T-cell (primary cell): ENCODE data around the gene ZNF527. TPM values are rescaled to one million over a fixed set of nuclear protein-coding genes. Genes with fewer than 3 reads are reported as not detected.
A peak's percentile ranks its signal among the peaks of the same experiment; 100 is the strongest.

Experiments
- ATAC-seq, 4 experiments: fragments of 200-7000 bp in 3 of 4; fragments of 150-1000 bp in 1 of 4; cut with Tn5 transposase; replicated peaks in 1 of 4; 1 replicate in 3 of 4; 2 replicates in 1 of 4; pipeline ENCODE4 v1.10.0; 2021; ENCODE audit warnings: moderate library complexity in 3 of 4, mild to moderate bottlenecking in 2 of 4, moderate number of reproducible peaks in 1 of 4
- CTCF ChIA-PET, 2 donors: fragments of 300-600 bp; sonication (Branson Sonifier 250); formaldehyde crosslinking; loops; one replicate each; lab custom pipeline; 2022; ENCODE audit warnings: antibody characterized with exemption in 2 of 2; lab: Charles Lee
- POLR2A ChIA-PET, 2 donors: fragments of 300-600 bp; sonication (Branson Sonifier 250); formaldehyde crosslinking; loops; one replicate each; lab custom pipeline; 2022; ENCODE audit warnings: antibody characterized with exemption in 2 of 2; lab: Charles Lee
- DNase-seq, 35 experiments: peaks; one replicate each; pipeline versions ENCODE4 v3.0.0 to v3.0.0-alpha.2; 2013 to 2023
- H3K27ac ChIP-seq: one replicate; pipeline ENCODE4 v1.5.1; 2013; ENCODE audit warnings: low read length
- H3K27me3 ChIP-seq, 2 experiments: replicated peaks in 1 of 2; 1 replicate in 1 of 2; 2 replicates in 1 of 2; pipeline versions ENCODE4 v1.6.1 to v1.7.0; 2013; ENCODE audit warnings: low read length in 1 of 2, mixed read lengths in 1 of 2; ENCODE audit not compliant: control insufficient read depth in 2 of 2, insufficient read depth in 2 of 2; ENCODE audit errors: extremely low read depth in 1 of 2
- H3K36me3 ChIP-seq, 2 donors: 1 replicate in 1 of 2; 2 replicates in 1 of 2; pipeline versions ENCODE4 v1.6.1 to v1.7.0; 2013; ENCODE audit warnings: low read length in 1 of 2; ENCODE audit not compliant: control insufficient read depth in 2 of 2, insufficient read depth in 1 of 2; ENCODE audit errors: extremely low read depth in 1 of 2
- H3K4me1 ChIP-seq, 2 experiments: 1 replicate in 1 of 2; 2 replicates in 1 of 2; pipeline versions ENCODE4 v1.6.1 to v1.7.0; 2013; ENCODE audit warnings: low read length in 2 of 2, mixed read lengths in 1 of 2; ENCODE audit not compliant: insufficient read depth in 2 of 2, control insufficient read depth in 1 of 2; ENCODE audit errors: extremely low read depth in 1 of 2
- H3K4me3 ChIP-seq, 2 donors: 1 replicate in 1 of 2; 2 replicates in 1 of 2; pipeline versions ENCODE4 v1.5.1 to v1.7.0; 2013; ENCODE audit warnings: mild to moderate bottlenecking in 2 of 2, low read length in 1 of 2, moderate library complexity in 1 of 2; ENCODE audit not compliant: control insufficient read depth in 1 of 2; ENCODE audit errors: extremely low read depth in 1 of 2
- H3K9me3 ChIP-seq: 2 replicates; pipeline ENCODE4 v1.7.0; 2013
- H3K27ac Mint-ChIP-seq, 2 donors: one replicate each; pipeline ENCODE4 v1.8.0; 2020 to 2021; ENCODE audit warnings: mild to moderate bottlenecking in 2 of 2, mixed read lengths in 2 of 2
- H3K27me3 Mint-ChIP-seq, 2 donors: one replicate each; pipeline ENCODE4 v1.8.0; 2021 to 2022; ENCODE audit warnings: mixed read lengths in 2 of 2
- H3K36me3 Mint-ChIP-seq: one replicate; pipeline ENCODE4 v1.8.0; 2021; ENCODE audit warnings: mixed read lengths
- H3K4me1 Mint-ChIP-seq, 3 donors: one replicate each; pipeline ENCODE4 v1.8.0; 2020 to 2022; ENCODE audit warnings: mixed read lengths in 3 of 3, mild to moderate bottlenecking in 1 of 3
- H3K4me3 Mint-ChIP-seq, 3 donors: one replicate each; pipeline ENCODE4 v1.8.0; 2020 to 2022; ENCODE audit warnings: mild to moderate bottlenecking in 3 of 3, mixed read lengths in 3 of 3, moderate library complexity in 3 of 3
- H3K9me3 Mint-ChIP-seq, 3 donors: one replicate each; pipeline ENCODE4 v1.8.0; 2020 to 2022; ENCODE audit warnings: mixed read lengths in 3 of 3
- WGBS: methylation state at CpG from one replicate; pipeline ENCODE4 v1.1.5; 2013; ENCODE audit warnings: missing lambda C conversion rate; ENCODE audit not compliant: insufficient coverage; 5-methylcytosine and 5-hydroxymethylcytosine counted together
- total RNA-seq, 35 experiments: library from RNA in 6 of 35; stranded (reverse) in 6 of 35; fragments of 120-200 nt in 1 of 35; gene quantifications; one replicate each; pipeline versions ENCODE4 v1.2.1 to v1.2.4 and lab custom pipeline; 2013 to 2026

The ZNF527 gene
- 10 to 100 TPM in 1 of 5 donors, 1 to 10 TPM in 4; 8.1 to 10.3 (median 8.7) TPM for total RNA-seq
- 11.8 TPM for total RNA-seq (2013)
- total RNA-seq (lab: John Stamatoyannopoulos, UW): 11.9 to 31.5 (median 19.5) reads per million in 29 experiments

DNA sequence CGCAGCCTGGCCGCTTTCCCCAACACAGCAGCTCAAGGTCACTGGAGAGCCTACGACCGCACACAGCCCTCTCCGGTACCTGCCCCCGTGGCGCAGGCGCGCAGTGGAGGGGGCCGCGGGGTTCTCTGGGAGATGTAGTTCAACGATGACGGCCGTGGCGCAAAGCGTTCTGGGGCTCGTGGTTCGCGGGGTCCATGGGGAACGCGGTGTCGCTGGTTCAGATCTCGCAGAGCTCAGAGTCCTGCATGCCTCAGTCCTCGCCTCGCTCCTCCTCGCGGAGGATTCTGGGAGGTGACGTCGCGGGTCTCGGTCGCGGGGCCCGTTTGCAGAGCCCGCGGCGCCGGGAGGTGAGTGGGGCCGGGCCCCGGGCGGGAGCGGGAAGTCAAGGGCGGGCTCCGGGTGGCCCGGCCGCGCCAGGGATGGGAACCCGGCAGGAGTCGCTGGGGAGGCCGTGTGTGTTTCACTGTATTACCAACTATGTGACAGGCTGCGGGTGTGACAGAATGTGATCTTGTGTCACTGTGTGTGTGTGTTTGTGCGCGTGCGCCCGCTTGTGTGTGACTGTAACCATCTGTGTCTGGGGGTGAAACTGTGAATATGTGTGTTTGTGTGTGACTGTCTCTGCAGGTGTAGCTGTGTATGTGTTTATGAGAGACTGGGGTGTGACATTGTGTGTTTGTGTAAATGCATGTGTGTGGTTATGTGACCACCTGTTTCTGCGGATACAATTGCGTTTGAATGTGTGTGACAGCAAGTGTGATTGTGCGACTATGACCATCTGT lies at the start of gene ZNF527:
Gene ZNF527 (plus strand): TSS at position 220 of the 782 bp plus-strand sequence. CDS start 3,100 bp downstream, outside the sequence.
- H3K9me3 Mint-ChIP-seq: peaks cover 0 to 13% (median 5%) of the 10 kb centered on the region in 3 donors
- Histone ChIP-seq H3K36me3 (peaks cover 8 to 16% of the 10 kb centered on the region in 2 donors), H3K27ac (peak within 1 kb of the TSS; percentile 81), H3K4me3 (peak within 1 kb of the TSS; percentile 82), H3K4me1 (peaks cover 6 to 16% of the 10 kb centered on the region in 2 experiments), H3K27me3 (no peaks in the 10 kb centered on the region), H3K9me3 (peaks cover 2% of the 10 kb centered on the region)
- ChIA-PET POLR2A (interaction anchor here (0.7 to 1.5 kb wide), 7 partner anchors 36 to 536 kb away, joined by 3 to 9 read pairs (median 4); partner anchors contain the start of genes ZNF540 (in 2 of the 2), ZNF571 (in 2 of the 2), SIPA1L3 (in 1 of the 2) and WDR87 (in 1 of the 2)), CTCF (interaction anchor here in 1 of 2 donors (0.7 to 2.0 kb wide), 9 partner anchors 36 to 1758 kb away, joined by 3 to 6 read pairs (median 4); partner anchors contain the start of genes ZNF420, ZNF569, ZNF570 and ZNF573)
- DNase-seq (peak; percentile 94 to 99 (median 96)), ATAC-seq (peak; percentile 96 to 99 (median 98))
- H3K4me1 Mint-ChIP-seq: peaks cover 16 to 27% (median 17%) of the 10 kb centered on the region in 3 donors
- H3K4me3 Mint-ChIP-seq: peak within 1 kb of the TSS; percentile 96 to 99 (median 98)
- H3K36me3 Mint-ChIP-seq: peaks cover 6% of the 10 kb centered on the region
- peak within 1 kb of the TSS; percentile 97 to 98 for H3K27ac Mint-ChIP-seq
- WGBS: 1% methylated on average over 57 of the region's 58 CpGs
- H3K27me3 Mint-ChIP-seq: no peaks in the 10 kb centered on the region

DNA sequence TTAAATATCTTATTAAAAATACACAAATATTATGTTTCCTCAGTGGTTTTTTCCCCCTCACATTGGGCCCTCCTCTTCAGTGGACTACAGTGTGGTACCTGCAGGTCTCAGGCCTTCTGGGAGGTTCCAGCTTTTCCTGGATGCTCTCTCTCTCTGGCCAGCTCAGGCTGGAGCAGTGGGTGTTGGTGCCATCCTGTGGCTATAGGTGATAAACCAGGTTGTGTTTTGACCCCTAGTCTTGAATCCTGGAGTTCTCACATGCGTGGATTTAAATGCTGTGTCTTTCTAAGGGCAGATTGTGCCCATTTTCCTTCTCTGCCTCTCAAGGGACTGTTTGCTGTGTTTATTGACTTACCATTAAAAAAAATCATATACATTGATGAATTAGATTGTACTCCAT lies 41.2 kb upstream of the ZNF527 start:
- ATAC-seq (no peak), DNase-seq (no peak)
- Mint-ChIP-seq H3K4me1 (peaks cover 14 to 16% (median 15%) of the 10 kb centered on the region in 3 donors), H3K4me3 (no peak overlapping the region), H3K36me3 (peaks cover 64% of the 10 kb centered on the region), H3K9me3 (no peaks in the 10 kb centered on the region), H3K27ac (no peak overlapping the region), H3K27me3 (no peaks in the 10 kb centered on the region)
- no peaks in the 10 kb centered on the region for H3K9me3 ChIP-seq
- H3K36me3 ChIP-seq: peaks cover 0 to 35% of the 10 kb centered on the region in 2 donors
- peaks cover 8 to 11% of the 10 kb centered on the region in 2 experiments for H3K4me1 ChIP-seq
- POLR2A ChIA-PET: no interaction called here
- no peak overlapping the region for H3K4me3 ChIP-seq
- WGBS: no CpG with 5 or more reads among the region's 1 CpG
- H3K27ac ChIP-seq: no peak overlapping the region
- no peaks in the 10 kb centered on the region for H3K27me3 ChIP-seq
- CTCF ChIA-PET: no interaction called here

DNA sequence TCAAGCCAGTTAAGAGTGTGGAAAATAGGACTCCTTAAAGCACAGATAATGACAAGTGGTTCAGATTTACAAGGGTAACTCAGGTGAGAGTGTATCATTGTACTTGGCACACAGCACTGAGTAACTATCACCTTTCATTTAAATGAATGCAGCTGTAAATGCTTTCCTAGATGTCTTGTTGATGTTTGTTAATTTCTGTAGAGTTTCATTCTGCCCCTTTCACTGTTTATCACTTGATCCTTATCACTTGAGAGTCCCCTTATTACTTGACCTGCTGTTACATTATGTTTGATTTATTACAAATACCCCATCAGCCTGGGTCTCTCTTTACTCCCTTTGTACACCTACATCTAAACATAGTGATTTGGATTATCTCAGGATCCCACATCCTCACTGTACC lies 38.1 kb upstream of the ZNF527 start:
- DNase-seq: no peak
- Mint-ChIP-seq H3K4me3 (peak overlapping the region in 1 of 3 donors; percentile 7), H3K27me3 (no peaks in the 10 kb centered on the region), H3K27ac (no peak overlapping the region), H3K36me3 (peaks cover 67% of the 10 kb centered on the region), H3K9me3 (no peaks in the 10 kb centered on the region), H3K4me1 (peaks cover 31 to 37% (median 31%) of the 10 kb centered on the region in 3 donors)
- POLR2A ChIA-PET: no interaction called here
- no peak overlapping the region for H3K4me3 ChIP-seq
- no peak overlapping the region for H3K27ac ChIP-seq
- peaks cover 12 to 21% of the 10 kb centered on the region in 2 experiments for H3K4me1 ChIP-seq
- no peak for ATAC-seq
- peaks cover 0 to 27% of the 10 kb centered on the region in 2 donors for H3K36me3 ChIP-seq
- H3K9me3 ChIP-seq: no peaks in the 10 kb centered on the region
- CTCF ChIA-PET: no interaction called here
- H3K27me3 ChIP-seq: no peaks in the 10 kb centered on the region

DNA sequence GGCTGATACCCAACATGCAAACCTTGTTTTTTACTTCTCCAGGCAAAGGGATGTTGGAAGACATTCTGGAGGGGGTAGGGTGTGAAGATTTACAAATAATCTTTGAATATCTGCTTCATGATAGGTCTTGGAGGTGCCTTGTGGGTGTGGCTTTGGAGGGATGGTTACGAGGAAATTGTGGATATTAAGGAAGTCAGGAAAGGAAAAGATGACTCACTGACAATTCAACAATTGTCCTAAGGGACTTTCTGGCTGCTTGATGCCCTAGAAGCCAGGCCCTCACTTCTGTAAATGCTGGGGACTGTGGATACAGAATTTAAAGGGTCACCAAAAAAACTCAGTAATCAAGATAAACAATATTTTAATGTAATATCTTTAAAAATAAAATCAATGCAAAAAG lies 37.4 kb upstream of the ZNF527 start:
- WGBS: no CpG with 5 or more reads among the region's 1 CpG
- no peak for DNase-seq
- CTCF ChIA-PET: no interaction called here
- Mint-ChIP-seq H3K36me3 (peaks cover 66% of the 10 kb centered on the region), H3K9me3 (no peaks in the 10 kb centered on the region), H3K27ac (no peak overlapping the region), H3K4me1 (peaks cover 31 to 41% (median 35%) of the 10 kb centered on the region in 3 donors), H3K4me3 (peak overlapping the region in 2 of 3 donors; percentile 87 to 88), H3K27me3 (no peaks in the 10 kb centered on the region)
- POLR2A ChIA-PET: no interaction called here
- no peaks in the 10 kb centered on the region for H3K27me3 ChIP-seq
- peaks cover 12 to 21% of the 10 kb centered on the region in 2 experiments for H3K4me1 ChIP-seq
- no peak overlapping the region for H3K4me3 ChIP-seq
- H3K36me3 ChIP-seq: peaks cover 0 to 20% of the 10 kb centered on the region in 2 donors
- ATAC-seq: no peak
- no peaks in the 10 kb centered on the region for H3K9me3 ChIP-seq
- H3K27ac ChIP-seq: no peak overlapping the region

DNA sequence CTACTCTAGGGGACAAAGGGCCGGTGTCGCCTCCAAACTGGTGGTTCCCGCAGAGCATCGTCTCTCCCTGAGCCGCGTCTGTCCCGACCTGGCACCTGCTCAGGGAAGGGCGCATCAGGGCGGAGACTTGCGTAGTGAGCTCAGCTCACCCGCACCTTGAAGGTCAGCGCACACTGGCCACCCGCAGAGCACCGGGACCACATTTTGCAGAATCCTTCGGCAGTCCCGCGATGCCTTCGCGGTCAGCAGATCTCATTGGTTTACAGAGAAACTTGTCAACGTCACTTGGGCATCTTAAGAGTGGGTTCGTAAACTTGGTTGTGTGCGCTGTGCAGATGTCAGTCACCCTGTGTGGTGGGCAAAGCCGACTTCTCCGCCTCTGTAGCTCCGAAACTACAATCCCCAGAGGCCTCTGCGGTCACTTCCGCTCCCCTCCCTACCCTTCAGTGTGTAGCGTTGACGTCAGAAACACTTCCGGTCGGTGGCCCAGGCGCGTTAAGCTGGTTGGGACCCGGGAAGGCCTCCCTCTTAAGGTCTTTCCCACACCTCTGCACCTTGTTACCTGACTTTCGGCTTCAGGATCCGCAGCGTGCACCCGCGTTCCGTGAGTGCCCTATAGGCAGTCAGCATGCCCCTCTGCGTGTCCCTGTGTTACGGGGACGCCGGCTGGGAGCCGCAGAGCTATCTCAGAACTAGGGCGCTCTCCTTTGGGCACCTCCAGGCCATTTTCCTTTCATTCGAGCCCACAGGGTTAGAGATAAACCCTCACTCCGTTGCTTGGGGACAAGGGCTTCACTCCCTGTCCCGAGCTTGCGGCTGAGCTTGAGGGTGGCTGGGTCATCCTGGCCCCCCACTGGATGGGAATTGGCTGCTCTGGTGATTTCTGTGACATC lies 36.5 kb upstream of the ZNF527 start:
- peak overlapping the region; percentile 74 for H3K27ac ChIP-seq
- H3K9me3 Mint-ChIP-seq: no peaks in the 10 kb centered on the region
- peaks cover 12 to 21% of the 10 kb centered on the region in 2 experiments for H3K4me1 ChIP-seq
- peaks cover 64% of the 10 kb centered on the region for H3K36me3 Mint-ChIP-seq
- POLR2A ChIA-PET: interaction anchor here in 1 of 2 donors (0.6 to 1.1 kb wide), 7 partner anchors 8 to 445 kb away, joined by 3 to 12 read pairs (median 4); partner anchors contain the start of genes ZNF527 and ZNF573
- no peaks in the 10 kb centered on the region for H3K27me3 Mint-ChIP-seq
- H3K4me1 Mint-ChIP-seq: peaks cover 31 to 45% (median 37%) of the 10 kb centered on the region in 3 donors
- H3K27me3 ChIP-seq: no peaks in the 10 kb centered on the region
- ATAC-seq: peak; percentile 96 to 99 (median 98)
- peak overlapping the region; percentile 70 to 85 for H3K27ac Mint-ChIP-seq
- H3K9me3 ChIP-seq: no peaks in the 10 kb centered on the region
- H3K36me3 ChIP-seq: peaks cover 0 to 11% of the 10 kb centered on the region in 2 donors
- peak overlapping the region; percentile 74 to 85 for H3K4me3 ChIP-seq
- DNase-seq: peak; percentile 65 to 96 (median 89)
- peak overlapping the region; percentile 87 to 88 (median 88) for H3K4me3 Mint-ChIP-seq
- CTCF ChIA-PET: interaction anchor here in 1 of 2 donors (0.6 to 1.8 kb wide), 4 partner anchors 17 to 136 kb away, joined by 4 to 7 read pairs (median 5); partner anchors contain the start of gene ZNF527
- 31% methylated on average over 47 of the region's 50 CpGs for WGBS
